ENCODE measurements around the gene RFX8. TPM values are rescaled to one million over a fixed set of nuclear protein-coding genes. Genes with fewer than 3 reads are reported as not detected.

RFX8 gene
- total and polyA plus RNA-seq, 2 of the 4 experiments (the other 2 are of a cell fraction) = 2.9 to 5.3 TPM

DNA sequence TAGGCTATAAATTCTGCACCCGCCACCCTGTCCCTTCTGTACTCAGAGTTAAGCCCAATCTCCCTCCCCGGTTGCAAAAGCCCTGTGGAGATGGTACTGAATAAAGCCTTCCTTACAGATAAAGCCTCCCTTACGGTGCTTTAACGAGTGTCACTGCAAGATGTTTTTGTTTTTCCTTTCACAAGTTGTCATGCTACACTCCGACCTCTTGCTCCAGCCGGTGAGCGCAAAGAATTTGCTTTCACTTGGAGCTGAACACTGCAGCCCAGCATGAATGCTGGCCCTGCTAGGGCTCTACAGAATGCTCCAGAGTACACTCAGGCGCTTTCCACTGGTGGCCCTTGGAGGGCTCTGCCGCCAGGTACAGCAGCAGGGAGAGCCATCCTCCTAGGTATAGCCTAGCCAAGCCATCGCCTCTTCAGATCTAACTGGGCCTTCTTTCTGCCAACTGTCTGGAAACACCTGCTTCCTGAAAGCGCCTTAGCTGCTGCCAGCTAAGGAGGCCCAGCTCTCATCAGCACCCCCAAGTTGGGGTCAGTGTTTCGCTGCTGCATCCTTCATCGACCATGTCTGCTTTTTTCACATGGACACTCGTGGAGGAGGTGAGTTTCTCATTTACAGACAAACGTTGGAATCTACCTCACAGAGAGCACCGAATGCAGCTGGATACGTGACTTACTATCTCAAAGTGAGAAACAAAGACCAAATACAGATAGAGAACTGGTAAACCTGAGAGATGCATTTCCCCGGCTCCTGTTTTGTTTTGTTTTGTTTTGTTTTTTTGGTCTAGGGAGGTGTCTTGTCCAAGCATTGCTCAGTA is 74.2 kb downstream of the RFX8 start:
- no peak overlapping the region for H3K23ac ChIP-seq (ENCODE audit: low read depth, low read length)
- H3K56ac ChIP-seq (ENCODE audit: extremely low read depth, insufficient read depth, low read length) = no peak overlapping the region
- H2AK9ac ChIP-seq (replicated peaks; ENCODE audit: low read depth, low read length, poor library complexity) = no peak overlapping the region
- peaks cover under 1% of the 10 kb centered on the region; the same call in 1 of the 2 replicates for H3K9me1 ChIP-seq (ENCODE audit: insufficient read depth, low read length)
- no peak overlapping the region for H2AFZ ChIP-seq (replicated peaks; ENCODE audit: low read length, poor library complexity)
- H2BK15ac ChIP-seq (ENCODE audit: low read depth, low read length) = no peak overlapping the region
- H3K9me3 ChIP-seq (ENCODE audit: control insufficient read depth, insufficient read depth, low read length) = no peaks in the 10 kb centered on the region
- no peak overlapping the region for H3K4me2 ChIP-seq (ENCODE audit: low read depth, low read length)
- no peak overlapping the region for H2BK120ac ChIP-seq (ENCODE audit: low read depth, low read length)
- intact Hi-C loops (cut with micrococcal nuclease) = no loop called here
- H2AK5ac ChIP-seq (ENCODE audit: low read depth, low read length) = no peak overlapping the region
- H3K27ac ChIP-seq (ENCODE audit: insufficient read depth, low read length) = no peak overlapping the region
- H4K20me1 ChIP-seq (ENCODE audit: insufficient read depth, low read length) = no peaks in the 10 kb centered on the region
- 72% methylated on average over 8 of the region's 18 CpGs; no CpG with 5 or more reads in 1 of the 2 experiments for WGBS, 2 experiments (ENCODE audit: extremely low coverage in 2 of 2, insufficient read length in 1 of 2)
- ATAC-seq (ENCODE audit: low read depth) (no peak), DNase-seq (no peak)
- no peak overlapping the region for H3K18ac ChIP-seq (ENCODE audit: low read depth, low read length)
- H2BK20ac ChIP-seq (ENCODE audit: low read depth, low read length) = no peak overlapping the region
- H3K4me1 ChIP-seq (ENCODE audit: control insufficient read depth, insufficient read depth, low read length) = peaks cover 4% of the 10 kb centered on the region
- no peak overlapping the region for H4K8ac ChIP-seq (ENCODE audit: low read depth in 2 of 2, low read length in 2 of 2)
- no peak overlapping the region for H3K9ac ChIP-seq (ENCODE audit: low read depth, low read length)
- in situ Hi-C loops (cut with MboI; ENCODE audit: low sequenced_read_pairs) = loop anchor here (10.0 kb wide), 1 partner anchor 434 kb away; no protein-coding TSS in a partner anchor
- no peak overlapping the region for H3K4me3 ChIP-seq (ENCODE audit: insufficient read depth, low read depth, low read length)
- CTCF ChIA-PET = no interaction called here
- no peak overlapping the region for H4K5ac ChIP-seq (ENCODE audit: low read depth, low read length)
- H4K91ac ChIP-seq (ENCODE audit: insufficient read depth, low read depth, low read length) = no peak overlapping the region
- H3K4ac ChIP-seq (ENCODE audit: low read depth, low read length) = no peak overlapping the region
- H2BK5ac ChIP-seq (ENCODE audit: low read depth, low read length, poor library complexity, severe bottlenecking) = no peak overlapping the region
- H3K14ac ChIP-seq (replicated peaks; ENCODE audit: low read depth, low read length) = no peak overlapping the region
- no peaks in the 10 kb centered on the region for H3K79me1 ChIP-seq (ENCODE audit: low read depth in 1 of 2, low read length in 2 of 2)
- POLR2A ChIA-PET (ENCODE audit: unreplicated experiment) = no interaction called here
- dilution Hi-C loops (cut with HindIII; ENCODE audit: low sequenced_read_pairs, unreplicated experiment) = no loop called here
- H3K27me3 ChIP-seq (ENCODE audit: control insufficient read depth, insufficient read depth, low read length) = no peaks in the 10 kb centered on the region
- BruUV-seq (replicated peaks) = no TSS peak
- no peak for TF ChIP-seq MAZ (IDR thresholded peaks at IDR 0.05; ENCODE audit: borderline replicate concordance, low read depth, low read length)
- no peak for TF ChIP-seq SMC3 (IDR thresholded peaks at IDR 0.05; ENCODE audit: low read depth, low read length)
- TF ChIP-seq RCOR1 (IDR thresholded peaks at IDR 0.05; ENCODE audit: insufficient replicate concordance, low read length) = no peak
- no peak for TF ChIP-seq CEBPB (IDR thresholded peaks at IDR 0.05; ENCODE audit: low read depth, low read length)
- TF ChIP-seq FOS (IDR thresholded peaks at IDR 0.05; ENCODE audit: low read depth, low read length) = no peak
- TF ChIP-seq, protein P1, sequence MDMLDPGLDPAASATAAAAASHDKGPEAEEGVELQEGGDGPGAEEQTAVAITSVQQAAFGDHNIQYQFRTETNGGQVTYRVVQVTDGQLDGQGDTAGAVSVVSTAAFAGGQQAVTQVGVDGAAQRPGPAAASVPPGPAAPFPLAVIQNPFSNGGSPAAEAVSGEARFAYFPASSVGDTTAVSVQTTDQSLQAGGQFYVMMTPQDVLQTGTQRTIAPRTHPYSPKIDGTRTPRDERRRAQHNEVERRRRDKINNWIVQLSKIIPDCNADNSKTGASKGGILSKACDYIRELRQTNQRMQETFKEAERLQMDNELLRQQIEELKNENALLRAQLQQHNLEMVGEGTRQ (IDR thresholded peaks at IDR 0.05; ENCODE audit: low read depth, low read length) = no peak
- no peak for TF ChIP-seq CHD1 (IDR thresholded peaks at IDR 0.05; ENCODE audit: low read depth, low read length)
- TF ChIP-seq RAD21 (IDR thresholded peaks at IDR 0.05; ENCODE audit: low read length) = no peak
- TF ChIP-seq, protein P2, sequence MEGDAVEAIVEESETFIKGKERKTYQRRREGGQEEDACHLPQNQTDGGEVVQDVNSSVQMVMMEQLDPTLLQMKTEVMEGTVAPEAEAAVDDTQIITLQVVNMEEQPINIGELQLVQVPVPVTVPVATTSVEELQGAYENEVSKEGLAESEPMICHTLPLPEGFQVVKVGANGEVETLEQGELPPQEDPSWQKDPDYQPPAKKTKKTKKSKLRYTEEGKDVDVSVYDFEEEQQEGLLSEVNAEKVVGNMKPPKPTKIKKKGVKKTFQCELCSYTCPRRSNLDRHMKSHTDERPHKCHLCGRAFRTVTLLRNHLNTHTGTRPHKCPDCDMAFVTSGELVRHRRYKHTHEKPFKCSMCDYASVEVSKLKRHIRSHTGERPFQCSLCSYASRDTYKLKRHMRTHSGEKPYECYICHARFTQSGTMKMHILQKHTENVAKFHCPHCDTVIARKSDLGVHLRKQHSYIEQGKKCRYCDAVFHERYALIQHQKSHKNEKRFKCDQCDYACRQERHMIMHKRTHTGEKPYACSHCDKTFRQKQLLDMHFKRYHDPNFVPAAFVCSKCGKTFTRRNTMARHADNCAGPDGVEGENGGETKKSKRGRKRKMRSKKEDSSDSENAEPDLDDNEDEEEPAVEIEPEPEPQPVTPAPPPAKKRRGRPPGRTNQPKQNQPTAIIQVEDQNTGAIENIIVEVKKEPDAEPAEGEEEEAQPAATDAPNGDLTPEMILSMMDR (conservative IDR thresholded peaks at IDR 0.05; ENCODE audit: low read depth, low read length) = no peak
- no peak for TF ChIP-seq POLR2A (IDR thresholded peaks at IDR 0.05; ENCODE audit: low read depth, low read length)
- no peak for TF ChIP-seq MXI1 (IDR thresholded peaks at IDR 0.05; ENCODE audit: borderline replicate concordance, low read depth, low read length)
- no peaks in the 10 kb centered on the region for H3K36me3 ChIP-seq (ENCODE audit: control insufficient read depth, insufficient read depth, low read length)

Data from IMR-90 (cell line).